Upper lobe of left lung (tissue), 6 donors: ENCODE results near the gene IMPA2. TPM values are rescaled to one million over a fixed set of nuclear protein-coding genes. Genes with fewer than 3 reads are reported as not detected.

ENCODE experiments used
- ATAC-seq, 2 donors: fragments of 200-7000 bp; cut with Tn5 transposase; one replicate each; pipeline ENCODE4 v1.9.1; 2022; ENCODE audit warnings: mild to moderate bottlenecking in 2 of 2, moderate library complexity in 2 of 2; ENCODE audit not compliant: low FRiP score in 2 of 2
- DNase-seq, 2 donors: peaks; one replicate each; pipeline ENCODE4 v3.0.0-alpha.2; 2019 to 2020
- H3K27ac ChIP-seq, 4 donors: fragments of 200-600 bp; sonication (generic); one replicate each; pipeline ENCODE4 v1.5.1; 2016 to 2019
- H3K27me3 ChIP-seq, 4 donors: fragments of 200-600 bp; sonication (generic); one replicate each; pipeline ENCODE4 v1.5.1; 2017 to 2019
- H3K36me3 ChIP-seq, 4 donors: fragments of 200-600 bp; sonication (generic); one replicate each; pipeline ENCODE4 v1.5.1; 2016 to 2019
- H3K4me1 ChIP-seq, 4 donors: fragments of 200-600 bp; sonication (generic); one replicate each; pipeline ENCODE4 v1.5.1; 2018 to 2019
- H3K4me3 ChIP-seq, 4 donors: fragments of 200-600 bp; sonication (generic); one replicate each; pipeline ENCODE4 v1.5.1; 2017 to 2019; ENCODE audit warnings: mild to moderate bottlenecking in 2 of 4, moderate library complexity in 1 of 4
- H3K9me3 ChIP-seq, 4 donors: fragments of 200-600 bp; sonication (generic); one replicate each; pipeline ENCODE4 v1.5.1; 2018 to 2019
- EP300 ChIP-seq, 4 donors: sonication (generic); formaldehyde crosslinking; IDR thresholded peaks; one replicate each; pipeline ENCODE4 v1.5.1; 2017; ENCODE audit warnings: antibody characterized with exemption in 4 of 4, control low read depth in 2 of 4
- POLR2A ChIP-seq, 4 donors: fragments of 450-650 bp; IDR thresholded peaks; one replicate each; pipeline ENCODE4 v1.5.1; 2016 to 2017; ENCODE audit warnings: antibody characterized with exemption in 4 of 4, mild to moderate bottlenecking in 2 of 4
- POLR2AphosphoS5 ChIP-seq, 2 donors: sonication (generic); formaldehyde crosslinking; IDR thresholded peaks; one replicate each; pipeline ENCODE4 v1.5.1; 2017; ENCODE audit warnings: antibody characterized with exemption in 2 of 2
- WGBS, 2 donors: methylation state at CpG; one replicate each; pipeline ENCODE4 v1.1.5; 2017 to 2018; 5-methylcytosine and 5-hydroxymethylcytosine counted together
- total RNA-seq, 6 donors: library from RNA; depleted of rRNA in 4 of 6; stranded (reverse); fragments of >200 nt in 4 of 6; gene quantifications; one replicate each; pipeline versions ENCODE4 v1.1.0 to v1.2.1, GENCODE V29; 2016 to 2021
- TF ChIP-seq, protein P1 (sequence below), 6 experiments: fragments of 450-650 bp in 4 of 6; fragments of 200-600 bp in 2 of 6; sonication (generic) in 2 of 6; IDR thresholded peaks; one replicate each; pipeline ENCODE4 v1.5.1; 2016 to 2019; ENCODE audit warnings: antibody characterized with exemption in 6 of 6
- donor health status: DM: no; HTN: no; CAD: no; lungs with moderate emphysema.
- donor health status: DM: no; HTN: yes; CAD: no; lungs with severe emphysema.

The IMPA2 gene
- total RNA-seq, 6 donors from 2014 or later = 59.3 to 111 (median 77.6) TPM

GRCh38 chr18:12049978-12050811, 68.9 kb downstream of the IMPA2 start:
- peak in 1 of 2 donors; percentile 28 for DNase-seq
- no peak for ATAC-seq

DNA sequence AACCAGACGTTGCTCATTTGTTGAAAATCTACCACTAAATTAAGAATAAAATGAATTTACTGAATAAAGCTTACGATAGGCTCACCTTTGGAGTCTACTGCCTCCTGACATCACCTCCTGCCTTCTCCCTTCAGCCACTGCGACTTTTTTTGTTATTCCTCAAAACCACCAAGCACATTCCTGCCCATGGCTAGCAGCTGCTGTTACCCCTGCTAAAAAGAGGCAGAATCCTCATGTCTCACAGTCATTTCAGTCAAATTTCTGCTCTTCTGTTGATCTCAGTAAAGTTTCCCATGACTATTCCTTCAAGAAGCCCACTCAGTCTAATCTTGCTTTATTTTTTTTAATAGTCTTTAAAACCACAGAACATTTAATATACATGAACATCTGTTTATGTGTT, 71.6 kb downstream of the IMPA2 start:
- no peak for TF ChIP-seq POLR2A (IDR thresholded peaks at IDR 0.05)
- Histone ChIP-seq H3K9me3 (no peaks in the 10 kb centered on the region), H3K27me3 (no peaks in the 10 kb centered on the region), H3K27ac (no peak overlapping the region), H3K4me1 (no peaks in the 10 kb centered on the region), H3K4me3 (no peak overlapping the region), H3K36me3 (no peaks in the 10 kb centered on the region)
- 70 to 75% methylated on average over 3 of the region's 3 CpGs for WGBS, 2 donors
- no peak for DNase-seq
- no peak for ATAC-seq

More at GRCh38 chr18:12049978-12050811, 68.9 kb downstream of the IMPA2 start:
- no peaks in the 10 kb centered on the region for H3K4me1 ChIP-seq
- no peak overlapping the region for H3K27ac ChIP-seq
- WGBS, 2 donors = 49 to 57% methylated on average over 9 of the region's 9 CpGs
- TF ChIP-seq POLR2AphosphoS5 (IDR thresholded peaks at IDR 0.05) (no peak), POLR2A (IDR thresholded peaks at IDR 0.05) (no peak), EP300 (IDR thresholded peaks at IDR 0.05) (no peak)
- TF ChIP-seq, protein P1, sequence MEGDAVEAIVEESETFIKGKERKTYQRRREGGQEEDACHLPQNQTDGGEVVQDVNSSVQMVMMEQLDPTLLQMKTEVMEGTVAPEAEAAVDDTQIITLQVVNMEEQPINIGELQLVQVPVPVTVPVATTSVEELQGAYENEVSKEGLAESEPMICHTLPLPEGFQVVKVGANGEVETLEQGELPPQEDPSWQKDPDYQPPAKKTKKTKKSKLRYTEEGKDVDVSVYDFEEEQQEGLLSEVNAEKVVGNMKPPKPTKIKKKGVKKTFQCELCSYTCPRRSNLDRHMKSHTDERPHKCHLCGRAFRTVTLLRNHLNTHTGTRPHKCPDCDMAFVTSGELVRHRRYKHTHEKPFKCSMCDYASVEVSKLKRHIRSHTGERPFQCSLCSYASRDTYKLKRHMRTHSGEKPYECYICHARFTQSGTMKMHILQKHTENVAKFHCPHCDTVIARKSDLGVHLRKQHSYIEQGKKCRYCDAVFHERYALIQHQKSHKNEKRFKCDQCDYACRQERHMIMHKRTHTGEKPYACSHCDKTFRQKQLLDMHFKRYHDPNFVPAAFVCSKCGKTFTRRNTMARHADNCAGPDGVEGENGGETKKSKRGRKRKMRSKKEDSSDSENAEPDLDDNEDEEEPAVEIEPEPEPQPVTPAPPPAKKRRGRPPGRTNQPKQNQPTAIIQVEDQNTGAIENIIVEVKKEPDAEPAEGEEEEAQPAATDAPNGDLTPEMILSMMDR (IDR thresholded peaks at IDR 0.05) = no peak
- H3K27me3 ChIP-seq = no peaks in the 10 kb centered on the region
- H3K9me3 ChIP-seq = no peaks in the 10 kb centered on the region
- no peaks in the 10 kb centered on the region for H3K36me3 ChIP-seq
- no peak overlapping the region for H3K4me3 ChIP-seq

GRCh38 chr18:12053289-12053688, 72.0 kb downstream of the IMPA2 start:
- Histone ChIP-seq H3K36me3 (no peaks in the 10 kb centered on the region), H3K27ac (no peak overlapping the region), H3K9me3 (no peaks in the 10 kb centered on the region), H3K27me3 (no peaks in the 10 kb centered on the region), H3K4me3 (no peak overlapping the region), H3K4me1 (no peaks in the 10 kb centered on the region)
- WGBS, 2 donors = 35 to 37% methylated on average over 2 of the region's 2 CpGs
- TF ChIP-seq, protein P1 (IDR thresholded peaks at IDR 0.05) = no peak
- no peak for TF ChIP-seq POLR2A (IDR thresholded peaks at IDR 0.05)
- TF ChIP-seq EP300 (IDR thresholded peaks at IDR 0.05) = no peak
- no peak for TF ChIP-seq POLR2AphosphoS5 (IDR thresholded peaks at IDR 0.05)
- DNase-seq (no peak), ATAC-seq (no peak)

DNA sequence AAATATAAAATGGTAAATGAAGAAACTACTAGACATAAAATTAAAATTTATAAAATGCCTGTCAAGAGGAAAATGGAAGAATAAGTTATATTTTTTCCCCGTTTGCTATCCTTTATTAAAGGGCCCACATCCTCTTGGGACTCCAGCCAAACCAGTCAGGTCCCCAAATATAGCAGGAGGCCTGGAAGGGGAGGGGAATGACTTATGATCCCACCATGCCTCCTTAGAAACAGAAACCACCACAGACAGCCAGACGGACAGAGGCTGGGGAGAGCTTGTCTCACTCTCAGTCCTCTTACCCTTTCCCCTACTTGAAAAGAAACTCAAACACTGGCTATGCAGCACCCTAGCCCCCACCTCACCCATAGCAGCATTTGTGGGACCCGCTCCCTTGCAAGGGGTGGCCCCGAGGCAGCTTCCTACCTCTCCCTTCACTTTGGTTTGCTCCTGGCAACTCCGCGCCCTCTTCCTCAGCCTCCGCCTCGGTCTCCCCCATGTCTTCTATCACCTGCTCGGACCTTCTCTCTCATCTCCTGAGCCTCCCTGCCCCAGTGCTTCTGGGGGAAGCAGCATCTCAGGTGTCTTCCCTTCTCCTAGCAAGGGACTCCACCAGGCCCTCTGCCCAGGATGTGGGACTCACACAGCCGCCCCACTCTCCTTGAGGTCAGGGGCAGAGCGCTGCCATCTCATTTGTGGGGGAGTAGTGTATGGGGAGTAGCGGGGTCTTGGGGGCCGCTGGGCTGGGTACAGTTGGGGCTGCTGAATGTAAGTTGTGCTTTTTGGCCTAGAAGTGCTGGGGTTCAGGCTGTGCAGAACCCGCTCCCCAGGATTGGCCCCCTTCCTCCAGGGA, 75.0 kb downstream of the IMPA2 start:
- Histone ChIP-seq H3K36me3 (no peaks in the 10 kb centered on the region), H3K27me3 (no peaks in the 10 kb centered on the region), H3K27ac (no peak overlapping the region), H3K4me1 (no peaks in the 10 kb centered on the region), H3K9me3 (no peaks in the 10 kb centered on the region), H3K4me3 (no peak overlapping the region)
- ATAC-seq (peak; percentile 9 to 52), DNase-seq (no peak)
- WGBS, 2 donors = 78 to 82% methylated on average over 13 to 14 of the region's 14 CpGs
- TF ChIP-seq POLR2AphosphoS5 (IDR thresholded peaks at IDR 0.05) = no peak
- TF ChIP-seq POLR2A (IDR thresholded peaks at IDR 0.05) = no peak
- TF ChIP-seq, protein P1 (IDR thresholded peaks at IDR 0.05) = no peak
- TF ChIP-seq EP300 (IDR thresholded peaks at IDR 0.05) = no peak

GRCh38 chr18:12056884-12057402, 75.6 kb downstream of the IMPA2 start:
- H3K4me3 ChIP-seq = no peak overlapping the region
- TF ChIP-seq EP300 (IDR thresholded peaks at IDR 0.05) (no peak), POLR2A (IDR thresholded peaks at IDR 0.05) (no peak)
- H3K36me3 ChIP-seq = no peaks in the 10 kb centered on the region
- peak; percentile 16 to 52 for ATAC-seq
- H3K27ac ChIP-seq = no peak overlapping the region
- no peaks in the 10 kb centered on the region for H3K9me3 ChIP-seq
- H3K27me3 ChIP-seq = no peaks in the 10 kb centered on the region
- no peaks in the 10 kb centered on the region for H3K4me1 ChIP-seq
- peak in 1 of 2 donors; percentile 50 for DNase-seq
- WGBS, 2 donors = 93 to 100% methylated on average over 3 to 14 of the region's 14 CpGs
